OCI-LY3 (cell line): ENCODE data around the gene ANKRD10.

Source experiments
- CTCF ChIP-seq: fragments of 200-600, 300-600 bp; sonication (generic); IDR thresholded peaks from 2 replicates; pipeline ENCODE4 v1.5.1; 2014; ENCODE audit warnings: antibody characterized with exemption, low read length, low read depth
- EZH2phosphoT487 ChIP-seq: fragments of 200-600 bp; shearing (Covaris generic); IDR thresholded peaks from 2 replicates; pipeline ENCODE4 v1.6.1; 2018; ENCODE audit warnings: antibody characterized with exemption, mixed run types, low read depth

GRCh38 chr13:110938662-110939421 is 24.0 kb upstream of the ANKRD10 start:
- TF ChIP-seq CTCF (no peak), EZH2phosphoT487 (no peak)
